AG04449 (cell line): ENCODE data around the gene RAD9A.

Experiments used
- CTCF ChIA-PET: fragments of 350-600 bp; formaldehyde crosslinking; extraction: SDS; loops from one replicate; lab custom pipeline; 2021; ENCODE audit warnings: antibody characterized with exemption; lab: Yijun Ruan, JAX
- POLR2A ChIA-PET: fragments of 400-600, 350-600 bp; formaldehyde crosslinking; extraction: SDS; loops from one replicate; lab custom pipeline; 2020; ENCODE audit warnings: antibody characterized with exemption, inconsistent platforms; lab: Yijun Ruan, JAX
- DNase-seq: peaks from one replicate; pipeline ENCODE4 v3.0.0-alpha.2; 2010; ENCODE audit warnings: low read depth, low spot score
- H3K4me3 ChIP-seq: 2 replicates; pipeline ENCODE4 v1.5.1; 2011; ENCODE audit warnings: low read depth, mild to moderate bottlenecking, control low read depth, low read length
- CTCF ChIP-seq: IDR thresholded peaks from one replicate; pipeline ENCODE4 v1.5.1; 2011; ENCODE audit warnings: mild to moderate bottlenecking, moderate library complexity, low read length, control low read depth, inconsistent platforms; ENCODE audit not compliant: insufficient read depth; ENCODE audit errors: missing control alignments

RAD9A gene

GRCh38 chr11:67435031-67435726, 43.4 kb downstream of the RAD9A start:
- CTCF ChIA-PET, result no interaction called here
- POLR2A ChIA-PET, result no interaction called here
- no peak for DNase-seq
- no peak for TF ChIP-seq CTCF
- H3K4me3 ChIP-seq, result no peak overlapping the region

- H3K4me3 ChIP-seq, result no peak overlapping the region
- POLR2A ChIA-PET, result no interaction called here
- no peak for TF ChIP-seq CTCF
- no peak for DNase-seq
- CTCF ChIA-PET, result no interaction called here
Observed at GRCh38 chr11:67435727-67436458, 44.1 kb downstream of the RAD9A start.

GRCh38 chr11:67436459-67437081, 44.8 kb downstream of the RAD9A start:
- POLR2A ChIA-PET, result interaction anchor here (0.6 kb wide), 1 partner anchor 22 kb away, joined by 3 read pairs; no protein-coding TSS in a partner anchor
- TF ChIP-seq CTCF, result no peak
- no peak overlapping the region for H3K4me3 ChIP-seq
- DNase-seq, result no peak
- CTCF ChIA-PET, result no interaction called here

- no peak within 1 kb of the TSS for H3K4me3 ChIP-seq
- TF ChIP-seq CTCF, result no peak
- no peak for DNase-seq
- CTCF ChIA-PET, result interaction anchor here (1.5 kb wide), 1 partner anchor 36 kb away, joined by 3 read pairs; no protein-coding TSS in a partner anchor
- POLR2A ChIA-PET, result interaction anchor here (0.6 to 1.2 kb wide), 3 partner anchors 21 to 35 kb away, joined by 3 read pairs; partner anchors contain the start of genes PPP1CA and TMEM134
Observed at GRCh38 chr11:67437082-67437808, 45.5 kb downstream of the RAD9A start, which contains the start of gene PTPRCAP. PTPRCAP (minus strand) TSS chr11:67437682; CDS start chr11:67437619, 63 bp downstream.

- H3K4me3 ChIP-seq, result no peak overlapping the region
- no peak for DNase-seq
- POLR2A ChIA-PET, result interaction anchor here (0.6 to 1.2 kb wide), 2 partner anchors 31 to 36 kb away, joined by 3 read pairs; partner anchors contain the start of genes PPP1CA and TMEM134
- CTCF ChIA-PET, result interaction anchor here (1.5 to 2.1 kb wide), 2 partner anchors 9 to 37 kb away, joined by 3 to 9 read pairs; partner anchors contain the start of gene RPS6KB2
- no peak for TF ChIP-seq CTCF
Observed at GRCh38 chr11:67437809-67438157, 46.0 kb downstream of the RAD9A start.
